SK-N-SH treated with all-trans-retinoic acid at 6 μM for 48 hours (cell line): ENCODE data around the gene DYNLT2.

Experiments
- ARNTL ChIP-seq: fragments of 450-650 bp; formaldehyde crosslinking; IDR thresholded peaks from 2 replicates; pipeline ENCODE4 v1.5.0; 2020; ENCODE audit warnings: low read depth, mild to moderate bottlenecking, moderate library complexity, borderline replicate concordance
- CREB5 ChIP-seq: fragments of 250-450 bp; sonication (Bioruptor Pico); IDR thresholded peaks from 2 replicates; pipeline ENCODE4 v1.5.1; 2020; ENCODE audit warnings: low read depth, mild to moderate bottlenecking, moderate library complexity
- CSDC2 ChIP-seq: fragments of 250-450 bp; sonication (Bioruptor Pico); IDR thresholded peaks from 2 replicates; pipeline ENCODE4 v1.5.0; 2020; ENCODE audit warnings: mild to moderate bottlenecking, moderate library complexity
- ISL1 ChIP-seq: fragments of 250-450 bp; sonication (Bioruptor Pico); IDR thresholded peaks from 2 replicates; pipeline ENCODE4 v2.1.2; 2022; ENCODE audit warnings: mild to moderate bottlenecking, moderate library complexity
- PATZ1 ChIP-seq: fragments of 250-450 bp; sonication (Bioruptor Pico); IDR thresholded peaks from 2 replicates; pipeline ENCODE4 v1.8.0; 2020; ENCODE audit warnings: mild to moderate bottlenecking, moderate library complexity, borderline replicate concordance
- ZFP3 ChIP-seq: fragments of 250-450 bp; sonication (Bioruptor Pico); IDR thresholded peaks from 2 replicates; pipeline ENCODE4 v1.5.0; 2020; ENCODE audit warnings: mild to moderate bottlenecking, moderate library complexity
- ZFP30 ChIP-seq: fragments of 450-650 bp; formaldehyde crosslinking; IDR thresholded peaks from 2 replicates; pipeline ENCODE4 v1.5.0; 2022; ENCODE audit warnings: mild to moderate bottlenecking, moderate library complexity
- ZNF8 ChIP-seq: fragments of 450-650 bp; formaldehyde crosslinking; IDR thresholded peaks from 2 replicates; pipeline ENCODE4 v1.5.0; 2020; ENCODE audit warnings: mild to moderate bottlenecking, moderate library complexity

- no peak for TF ChIP-seq ZFP30 (CRISPR knock-in tag)
- TF ChIP-seq ZNF8 (CRISPR knock-in tag): no peak
- no peak for TF ChIP-seq ARNTL
- no peak for TF ChIP-seq CSDC2 (CRISPR knock-in tag)
- TF ChIP-seq PATZ1 (CRISPR knock-in tag): no peak
- no peak for TF ChIP-seq ZFP3
- TF ChIP-seq CREB5 (CRISPR knock-in tag): no peak
- no peak for TF ChIP-seq ISL1
These were observed 31.0 kb downstream of the DYNLT2 start for GRCh38 chr6:169720207-169720855.
